ENCODE results near the gene ADCY3.

Gene ADCY3

DNA sequence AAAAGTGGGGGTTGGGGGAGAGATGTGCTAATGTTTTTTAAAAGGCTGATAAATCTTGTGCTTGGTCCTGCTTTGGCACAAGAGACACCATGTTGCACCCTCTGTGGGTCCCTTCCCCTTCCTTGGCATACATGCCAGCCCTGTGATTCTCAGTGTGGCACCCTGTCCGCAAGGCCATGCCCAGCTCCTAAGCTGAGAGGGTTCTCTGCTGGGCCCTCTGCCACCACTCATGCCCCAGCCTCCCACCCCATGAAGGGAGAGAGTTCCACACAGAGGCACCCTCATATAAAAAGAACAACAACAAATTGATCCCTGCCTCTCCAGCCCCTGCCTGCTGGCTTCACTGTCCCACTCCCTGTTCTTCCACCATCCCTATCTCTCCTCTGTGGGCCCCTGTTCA, 2.5 kb upstream of the ADCY3 start:
- DNase-seq (ENCODE audit: low read depth), result no peak
- TF ChIP-seq, protein P1, sequence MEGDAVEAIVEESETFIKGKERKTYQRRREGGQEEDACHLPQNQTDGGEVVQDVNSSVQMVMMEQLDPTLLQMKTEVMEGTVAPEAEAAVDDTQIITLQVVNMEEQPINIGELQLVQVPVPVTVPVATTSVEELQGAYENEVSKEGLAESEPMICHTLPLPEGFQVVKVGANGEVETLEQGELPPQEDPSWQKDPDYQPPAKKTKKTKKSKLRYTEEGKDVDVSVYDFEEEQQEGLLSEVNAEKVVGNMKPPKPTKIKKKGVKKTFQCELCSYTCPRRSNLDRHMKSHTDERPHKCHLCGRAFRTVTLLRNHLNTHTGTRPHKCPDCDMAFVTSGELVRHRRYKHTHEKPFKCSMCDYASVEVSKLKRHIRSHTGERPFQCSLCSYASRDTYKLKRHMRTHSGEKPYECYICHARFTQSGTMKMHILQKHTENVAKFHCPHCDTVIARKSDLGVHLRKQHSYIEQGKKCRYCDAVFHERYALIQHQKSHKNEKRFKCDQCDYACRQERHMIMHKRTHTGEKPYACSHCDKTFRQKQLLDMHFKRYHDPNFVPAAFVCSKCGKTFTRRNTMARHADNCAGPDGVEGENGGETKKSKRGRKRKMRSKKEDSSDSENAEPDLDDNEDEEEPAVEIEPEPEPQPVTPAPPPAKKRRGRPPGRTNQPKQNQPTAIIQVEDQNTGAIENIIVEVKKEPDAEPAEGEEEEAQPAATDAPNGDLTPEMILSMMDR (conservative IDR thresholded peaks at IDR 0.05; ENCODE audit: control insufficient read depth, insufficient read depth, low read depth, low read length), result no peak
- H3K4me3 ChIP-seq (ENCODE audit: control insufficient read depth, low read depth, low read length), result no peak overlapping the region

DNA sequence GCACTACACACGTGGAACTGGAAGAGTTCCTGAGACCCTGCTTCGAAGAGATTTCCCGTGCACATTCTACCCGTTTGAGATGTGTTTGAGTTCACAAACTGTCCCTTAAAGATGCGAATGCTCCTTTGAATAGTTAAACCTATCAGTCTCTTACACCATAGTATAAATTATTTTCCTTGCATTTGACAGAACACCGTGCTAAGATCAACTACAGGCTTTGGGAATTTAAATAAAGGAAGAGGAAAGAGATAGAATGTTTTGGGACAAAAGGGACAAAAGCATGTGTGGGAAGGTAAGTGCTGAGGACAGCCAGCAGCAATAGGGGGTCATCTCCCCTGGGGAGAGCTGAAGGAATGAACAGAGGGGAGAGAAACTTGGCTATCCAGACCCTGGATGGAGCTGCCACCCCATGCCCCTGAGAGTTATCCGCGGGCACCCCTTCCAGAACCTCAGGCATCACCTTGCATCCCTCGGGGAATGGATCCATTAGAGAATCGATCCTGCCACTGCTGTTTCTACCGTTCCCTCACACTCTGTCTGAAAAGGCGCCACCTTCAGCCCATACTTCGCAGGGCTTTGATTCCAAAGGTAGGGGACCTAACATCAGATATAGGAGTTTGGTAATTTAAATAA, 888 bp upstream of the ADCY3 start:
- TF ChIP-seq, protein P1 (conservative IDR thresholded peaks at IDR 0.05; ENCODE audit: control insufficient read depth, insufficient read depth, low read depth, low read length), result peak; percentile 31
- no peak for DNase-seq (ENCODE audit: low read depth)
- peak overlapping the region; percentile 41 for H3K4me3 ChIP-seq (ENCODE audit: control insufficient read depth, low read depth, low read length)

DNA sequence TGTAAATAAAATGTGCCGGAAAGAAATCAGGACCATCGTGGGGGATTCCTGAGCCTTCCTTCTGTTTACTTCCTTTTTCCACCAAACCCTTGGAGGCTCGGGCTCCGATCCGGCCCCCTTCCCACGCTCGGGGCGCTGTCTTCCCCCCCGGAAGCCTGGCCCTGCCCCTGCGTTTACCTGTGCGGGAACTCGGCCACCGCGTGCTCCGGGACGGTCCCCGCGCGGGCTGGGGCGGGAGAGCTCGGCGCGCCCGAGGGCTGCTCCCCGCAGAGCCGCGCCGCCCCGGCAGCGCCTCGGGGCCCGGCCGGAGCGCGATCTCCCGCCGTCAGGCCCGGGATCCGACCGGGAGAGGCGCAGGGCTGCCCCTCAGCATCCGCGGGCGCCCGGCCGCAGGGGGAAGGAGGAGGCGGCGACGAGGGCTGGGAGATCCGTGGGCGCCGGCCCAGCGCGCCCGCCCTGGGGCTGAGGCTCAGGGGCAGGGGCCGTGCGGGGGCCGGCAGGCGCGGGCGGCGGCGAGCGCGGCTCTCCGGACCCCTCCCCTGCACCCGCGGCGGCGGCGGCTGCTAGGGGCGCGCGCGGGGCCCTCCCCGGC, 435 bp downstream of the ADCY3 start:
- no peak for DNase-seq (ENCODE audit: low read depth)
- H3K4me3 ChIP-seq (ENCODE audit: control insufficient read depth, low read depth, low read length), result peak overlapping the region; percentile 62
- TF ChIP-seq, protein P1 (conservative IDR thresholded peaks at IDR 0.05; ENCODE audit: control insufficient read depth, insufficient read depth, low read depth, low read length), result no peak

DNA sequence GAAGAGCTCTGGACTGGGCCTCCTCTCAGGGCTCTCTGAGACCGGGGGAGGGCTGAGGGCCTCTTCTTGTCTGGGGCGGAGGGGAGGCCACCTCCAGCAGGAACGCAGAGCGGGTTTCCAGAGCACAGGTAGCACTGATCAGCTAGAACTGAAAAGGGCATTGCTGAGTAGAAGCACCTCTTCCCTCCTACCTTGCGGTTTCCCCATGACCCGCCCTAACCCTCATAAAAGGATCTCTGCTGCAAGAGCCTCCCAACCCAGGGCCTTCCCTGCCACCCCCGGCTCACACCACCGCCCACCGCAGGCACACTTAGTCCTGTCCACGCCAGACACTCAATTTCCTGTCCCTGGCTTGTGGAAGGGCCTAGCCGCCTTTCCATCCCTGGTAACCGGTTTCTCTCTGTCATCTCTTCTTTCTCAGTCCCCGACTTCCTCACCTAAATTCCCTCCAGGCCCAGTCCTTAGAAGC, 966 bp downstream of the ADCY3 start:
- TF ChIP-seq, protein P1 (conservative IDR thresholded peaks at IDR 0.05; ENCODE audit: control insufficient read depth, insufficient read depth, low read depth, low read length), result no peak
- H3K4me3 ChIP-seq (ENCODE audit: control insufficient read depth, low read depth, low read length), result peak overlapping the region; percentile 62
- DNase-seq (ENCODE audit: low read depth), result no peak

DNA sequence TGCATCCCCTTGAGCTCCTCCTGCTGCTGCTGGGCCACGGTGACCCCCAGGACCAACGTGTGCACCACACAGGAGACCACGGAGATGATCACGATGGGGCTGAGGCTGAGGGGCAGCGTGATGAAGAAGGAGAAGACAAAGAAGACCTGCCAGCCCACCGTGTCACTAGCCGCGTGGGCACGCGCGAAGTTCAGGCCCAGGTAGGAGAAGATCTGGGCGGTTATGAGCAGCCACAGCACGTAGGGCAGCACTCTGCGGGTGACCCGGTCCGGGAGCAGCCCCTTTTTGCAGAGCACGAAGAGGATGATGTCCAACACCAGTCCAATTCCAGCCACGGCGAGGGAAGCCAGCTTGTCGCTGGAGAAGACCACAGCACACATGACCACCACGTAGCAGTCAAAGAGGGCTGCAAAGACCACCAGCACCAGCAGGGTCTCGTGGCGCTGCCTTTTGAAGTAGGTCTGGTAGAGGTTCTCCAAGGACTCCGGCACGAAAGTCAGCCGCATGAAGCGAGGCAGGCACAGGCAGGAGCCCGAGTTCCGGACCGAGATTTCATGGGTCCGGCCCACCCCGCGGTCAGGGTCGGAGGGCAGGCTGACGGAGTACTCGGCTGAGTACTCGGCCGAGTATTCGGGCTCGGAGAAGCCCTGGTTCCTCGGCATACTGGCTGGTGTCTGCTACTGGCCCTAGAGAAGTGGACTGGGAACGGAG, 1.6 kb downstream of the ADCY3 start:
- DNase-seq (ENCODE audit: low read depth), result no peak
- TF ChIP-seq, protein P1 (conservative IDR thresholded peaks at IDR 0.05; ENCODE audit: control insufficient read depth, insufficient read depth, low read depth, low read length), result no peak
- H3K4me3 ChIP-seq (ENCODE audit: control insufficient read depth, low read depth, low read length), result peak overlapping the region; percentile 62

DNA sequence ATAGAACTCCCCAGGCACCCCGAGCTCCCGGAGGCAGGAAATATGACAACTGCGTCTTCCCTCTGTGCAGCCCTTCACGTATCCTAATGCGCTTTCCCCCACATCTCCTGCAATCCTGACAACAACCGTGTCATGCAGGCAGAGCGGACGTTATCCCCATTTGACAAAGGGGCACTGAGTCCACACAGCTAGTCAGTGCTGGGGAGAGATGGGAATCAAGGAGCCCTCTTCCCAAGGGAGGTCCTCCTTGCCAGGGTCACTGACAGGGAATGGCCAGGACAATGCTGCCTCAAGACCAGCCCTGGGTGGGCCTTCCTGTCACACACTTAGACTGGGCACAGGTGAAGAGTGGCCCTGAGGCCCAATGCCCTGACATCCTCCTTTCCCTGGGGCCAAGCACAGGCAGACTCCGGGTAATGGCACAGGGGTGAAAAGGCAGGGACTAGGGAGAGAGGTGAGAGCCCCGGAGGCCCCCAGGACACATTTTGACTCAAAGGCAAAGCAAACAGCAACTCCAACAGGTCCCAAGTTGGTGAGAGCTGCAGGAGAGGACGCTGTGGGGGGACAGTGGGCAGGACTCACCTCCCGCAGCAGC, 2.2 kb downstream of the ADCY3 start:
- TF ChIP-seq, protein P1 (conservative IDR thresholded peaks at IDR 0.05; ENCODE audit: control insufficient read depth, insufficient read depth, low read depth, low read length), result no peak
- no peak overlapping the region for H3K4me3 ChIP-seq (ENCODE audit: control insufficient read depth, low read depth, low read length)
- DNase-seq (ENCODE audit: low read depth), result no peak

Data from fibroblast of mammary gland (primary cell).